ENCODE data around the gene NEAT1.

DNA sequence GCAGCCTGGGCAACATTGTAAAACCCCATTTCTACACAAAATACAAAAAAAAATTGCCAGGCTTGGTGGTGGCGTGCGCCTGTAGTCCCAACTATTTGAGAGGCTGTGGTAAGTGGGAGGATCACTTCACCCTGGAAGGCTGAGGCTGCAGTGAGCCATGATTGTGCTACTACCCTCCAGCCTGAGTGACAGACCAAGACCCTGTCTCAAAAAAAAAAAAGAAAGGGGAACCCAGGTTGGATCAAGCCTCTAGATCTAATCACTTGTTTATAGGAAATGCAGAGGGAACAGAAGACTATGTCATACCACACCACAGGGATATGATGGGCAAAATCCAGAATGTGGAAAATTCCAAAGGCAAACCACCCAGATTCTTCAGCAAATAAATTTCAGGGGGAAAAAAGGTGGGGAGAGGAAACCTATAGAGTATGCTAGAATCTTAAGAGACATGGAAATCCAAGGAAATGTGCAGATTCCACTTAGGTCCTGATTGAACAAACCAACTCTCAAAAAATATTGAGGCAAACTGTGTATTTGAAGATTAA lies 59.8 kb downstream of the NEAT1 start:
- no peak for TF ChIP-seq EZH2 (optimal IDR thresholded peaks at IDR 0.05; ENCODE audit: low read depth, low read length)
- TF ChIP-seq, protein P1, sequence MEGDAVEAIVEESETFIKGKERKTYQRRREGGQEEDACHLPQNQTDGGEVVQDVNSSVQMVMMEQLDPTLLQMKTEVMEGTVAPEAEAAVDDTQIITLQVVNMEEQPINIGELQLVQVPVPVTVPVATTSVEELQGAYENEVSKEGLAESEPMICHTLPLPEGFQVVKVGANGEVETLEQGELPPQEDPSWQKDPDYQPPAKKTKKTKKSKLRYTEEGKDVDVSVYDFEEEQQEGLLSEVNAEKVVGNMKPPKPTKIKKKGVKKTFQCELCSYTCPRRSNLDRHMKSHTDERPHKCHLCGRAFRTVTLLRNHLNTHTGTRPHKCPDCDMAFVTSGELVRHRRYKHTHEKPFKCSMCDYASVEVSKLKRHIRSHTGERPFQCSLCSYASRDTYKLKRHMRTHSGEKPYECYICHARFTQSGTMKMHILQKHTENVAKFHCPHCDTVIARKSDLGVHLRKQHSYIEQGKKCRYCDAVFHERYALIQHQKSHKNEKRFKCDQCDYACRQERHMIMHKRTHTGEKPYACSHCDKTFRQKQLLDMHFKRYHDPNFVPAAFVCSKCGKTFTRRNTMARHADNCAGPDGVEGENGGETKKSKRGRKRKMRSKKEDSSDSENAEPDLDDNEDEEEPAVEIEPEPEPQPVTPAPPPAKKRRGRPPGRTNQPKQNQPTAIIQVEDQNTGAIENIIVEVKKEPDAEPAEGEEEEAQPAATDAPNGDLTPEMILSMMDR (IDR thresholded peaks at IDR 0.05; ENCODE audit: low read length), result no peak
- TF ChIP-seq EZH2phosphoT487 (IDR thresholded peaks at IDR 0.05; ENCODE audit: low read length), result no peak
